GM20000 (cell line): ENCODE results near the gene CDH18.

Experiments used
- DNase-seq: peaks from one replicate; pipeline ENCODE4 v3.0.0; 2012; ENCODE audit warnings: low spot score
- TF ChIP-seq, protein P1 (sequence below): IDR thresholded peaks from 2 replicates; pipeline ENCODE4 v1.5.1; 2012; ENCODE audit warnings: mild to moderate bottlenecking, control low read depth; ENCODE audit errors: extremely low read depth, missing control alignments

Gene CDH18

GRCh38 chr5:20023686-20024180, 35.7 kb upstream of the CDH18 start:
- DNase-seq: no peak
- TF ChIP-seq, protein P1, sequence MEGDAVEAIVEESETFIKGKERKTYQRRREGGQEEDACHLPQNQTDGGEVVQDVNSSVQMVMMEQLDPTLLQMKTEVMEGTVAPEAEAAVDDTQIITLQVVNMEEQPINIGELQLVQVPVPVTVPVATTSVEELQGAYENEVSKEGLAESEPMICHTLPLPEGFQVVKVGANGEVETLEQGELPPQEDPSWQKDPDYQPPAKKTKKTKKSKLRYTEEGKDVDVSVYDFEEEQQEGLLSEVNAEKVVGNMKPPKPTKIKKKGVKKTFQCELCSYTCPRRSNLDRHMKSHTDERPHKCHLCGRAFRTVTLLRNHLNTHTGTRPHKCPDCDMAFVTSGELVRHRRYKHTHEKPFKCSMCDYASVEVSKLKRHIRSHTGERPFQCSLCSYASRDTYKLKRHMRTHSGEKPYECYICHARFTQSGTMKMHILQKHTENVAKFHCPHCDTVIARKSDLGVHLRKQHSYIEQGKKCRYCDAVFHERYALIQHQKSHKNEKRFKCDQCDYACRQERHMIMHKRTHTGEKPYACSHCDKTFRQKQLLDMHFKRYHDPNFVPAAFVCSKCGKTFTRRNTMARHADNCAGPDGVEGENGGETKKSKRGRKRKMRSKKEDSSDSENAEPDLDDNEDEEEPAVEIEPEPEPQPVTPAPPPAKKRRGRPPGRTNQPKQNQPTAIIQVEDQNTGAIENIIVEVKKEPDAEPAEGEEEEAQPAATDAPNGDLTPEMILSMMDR: no peak

- no peak for DNase-seq
These were observed 32.2 kb upstream of the CDH18 start for GRCh38 chr5:20020247-20020646.

GRCh38 chr5:20017021-20017420, 29.0 kb upstream of the CDH18 start:
- DNase-seq: no peak
- TF ChIP-seq, protein P1: no peak

More at GRCh38 chr5:20020247-20020646, 32.2 kb upstream of the CDH18 start:
- TF ChIP-seq, protein P1: no peak

DNA sequence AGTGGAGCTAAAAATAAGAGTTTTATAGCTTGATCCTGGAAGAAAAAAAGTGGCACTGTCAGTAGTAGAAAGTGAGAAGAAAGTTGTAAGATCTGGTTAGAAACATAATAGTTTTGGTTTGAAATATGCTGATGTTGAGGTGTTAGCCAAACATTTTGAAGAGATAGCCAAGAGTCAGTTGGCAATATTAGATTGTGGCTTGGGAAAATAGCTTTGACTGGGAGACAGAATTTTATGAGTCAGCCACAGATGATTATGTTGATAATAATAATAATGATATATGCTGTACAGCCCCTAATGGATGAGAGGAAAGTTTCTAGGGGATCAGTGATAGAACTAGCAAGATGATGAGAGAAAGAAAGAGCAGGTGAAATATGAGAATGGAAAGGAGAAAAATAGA, 12.4 kb upstream of the CDH18 start:
- TF ChIP-seq, protein P1: no peak

GRCh38 chr5:19988457-19988856, 457 bp upstream of the CDH18 start:
- TF ChIP-seq, protein P1: no peak

More for the DNA sequence above, 12.4 kb upstream of the CDH18 start:
- DNase-seq: no peak

GRCh38 chr5:19986806-19987205, 1.2 kb downstream of the CDH18 start:
- DNase-seq: no peak
- TF ChIP-seq, protein P1: no peak

More at GRCh38 chr5:19988457-19988856, 457 bp upstream of the CDH18 start:
- DNase-seq: no peak

DNA sequence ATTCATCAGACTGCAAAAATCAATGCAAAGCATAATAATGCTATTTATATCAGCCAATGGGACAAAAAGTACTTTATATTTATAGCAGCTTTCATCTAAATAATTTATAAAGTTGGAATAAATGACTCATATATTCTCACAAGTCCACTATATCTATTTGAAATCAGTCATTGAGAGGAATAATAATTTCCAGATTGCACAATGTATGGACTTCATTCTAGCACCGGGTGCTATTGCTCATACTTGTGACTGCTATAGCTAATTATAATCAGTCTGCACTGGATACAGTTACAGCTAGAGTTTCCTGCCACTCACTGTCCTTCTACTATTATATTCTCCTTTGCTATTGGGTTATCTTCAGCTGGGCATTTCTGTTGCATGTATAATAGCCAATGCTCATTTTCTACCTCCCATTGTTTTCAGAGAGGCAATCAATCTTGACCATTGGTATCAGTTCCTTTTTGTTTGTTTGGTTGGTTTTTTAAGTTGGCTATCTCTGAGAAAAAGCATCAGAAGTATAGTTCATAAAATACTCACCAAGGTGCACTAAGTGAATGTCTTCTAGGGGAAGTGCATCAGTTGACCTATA, 1.9 kb downstream of the CDH18 start:
- DNase-seq: no peak
- TF ChIP-seq, protein P1: no peak
